GM18499 (cell line): ENCODE results near the gene TEX14.
"Not testable (repeated sequence)": the region's sequence is repeated elsewhere in the genome, so short reads cannot be mapped to it uniquely, and the experiment has no call there.

Experiments
- ATAC-seq: cut with Tn5 transposase; IDR thresholded peaks from one replicate; pipeline ENCODE4 v1.9.1; 2021; ENCODE audit warnings: moderate number of reproducible peaks; ENCODE audit not compliant: insufficient read depth, unreplicated experiment

TEX14 gene

GRCh38 chr17:58568044-58568799 is 123.6 kb downstream of the TEX14 start:
- no peak for ATAC-seq

- ATAC-seq, result no peak
These were observed 126.2 kb downstream of the TEX14 start for GRCh38 chr17:58565389-58566311.

- no peak for ATAC-seq
These were observed 126.9 kb downstream of the TEX14 start for GRCh38 chr17:58564971-58565370.

- ATAC-seq, result no peak
These were observed 127.6 kb downstream of the TEX14 start for GRCh38 chr17:58564243-58564642.

- ATAC-seq, result no peak
These were observed 131.3 kb downstream of the TEX14 start for GRCh38 chr17:58560511-58560910.

- ATAC-seq, result no peak
These were observed 133.9 kb downstream of the TEX14 start for GRCh38 chr17:58557981-58558380.

GRCh38 chr17:58556833-58557250 is 135.0 kb downstream of the TEX14 start:
- ATAC-seq, result no peak

- ATAC-seq, result not testable (repeated sequence)
These were observed 136.7 kb downstream of the TEX14 start for GRCh38 chr17:58555109-58555508.

GRCh38 chr17:58541249-58541648 is 150.6 kb downstream of the TEX14 start:
- no peak for ATAC-seq

GRCh38 chr17:58539698-58540097 is 152.1 kb downstream of the TEX14 start:
- ATAC-seq, result no peak

GRCh38 chr17:58538811-58539409 is 152.9 kb downstream of the TEX14 start:
- ATAC-seq, result no peak

GRCh38 chr17:58537266-58537665 is 154.6 kb downstream of the TEX14 start:
- no peak for ATAC-seq

GRCh38 chr17:58536542-58536941 is 155.3 kb downstream of the TEX14 start:
- no peak for ATAC-seq

GRCh38 chr17:58535431-58535830 is 156.4 kb downstream of the TEX14 start:
- no peak for ATAC-seq

GRCh38 chr17:58534901-58535421 is 156.9 kb downstream of the TEX14 start:
- no peak for ATAC-seq

- no peak for ATAC-seq
These were observed 157.5 kb downstream of the TEX14 start for GRCh38 chr17:58534331-58534730.

- ATAC-seq, result no peak
These were observed 158.1 kb downstream of the TEX14 start for GRCh38 chr17:58533616-58534188.

GRCh38 chr17:58532555-58532951 is 159.3 kb downstream of the TEX14 start:
- no peak for ATAC-seq

- ATAC-seq, result no peak
These were observed 159.9 kb downstream of the TEX14 start for GRCh38 chr17:58531661-58532554.
